Measurements from ENCODE around the gene NELFB. TPM values are rescaled to one million over a fixed set of nuclear protein-coding genes. Genes with fewer than 3 reads are reported as not detected.

The NELFB gene
- total RNA-seq, 2 experiments from 2014 or later, result 62.6 to 74.8 TPM

GRCh38 chr9:137227054-137227852 lies 27.9 kb upstream of the NELFB start, which contains the start of gene RNF224:
TSS of gene RNF224 (plus strand) at chr9:137227502. CDS start at chr9:137228336, 834 bp downstream.
- intact Hi-C loops (cut with micrococcal nuclease; ENCODE audit: unreplicated experiment), result loop anchor here (1.0 to 2.0 kb wide), 4 partner anchors 27 to 181 kb away; partner anchors contain the start of genes NPDC1 and TPRN
- Histone ChIP-seq H3K9me3 (ENCODE audit: low read length) (no peaks in the 10 kb centered on the region), H3K4me1 (ENCODE audit: insufficient read depth, low read length, poor library complexity, severe bottlenecking) (peaks cover 21% of the 10 kb centered on the region), H3K27ac (ENCODE audit: low read depth, low read length, poor library complexity, severe bottlenecking) (no peak within 1 kb of the TSS), H3K36me3 (ENCODE audit: insufficient read depth, low read length) (no peaks in the 10 kb centered on the region), H3K9me2 (ENCODE audit: insufficient read depth, low read length) (no peaks in the 10 kb centered on the region), H3K79me2 (ENCODE audit: insufficient read depth, low read depth, low read length) (no peaks in the 10 kb centered on the region), H2AFZ (ENCODE audit: low read length) (no peak within 1 kb of the TSS), H4K20me1 (ENCODE audit: insufficient read depth, low read length) (no peaks in the 10 kb centered on the region), H3K4me2 (ENCODE audit: low read length) (no peak within 1 kb of the TSS), H3K4me3 (ENCODE audit: low read depth, low read length, poor library complexity, severe bottlenecking) (no peak within 1 kb of the TSS)
- no TSS peak for BruUV-seq (replicated peaks)
- peak; percentile 90 for DNase-seq (ENCODE audit: low spot score)
- CTCF ChIA-PET (ENCODE audit: unreplicated experiment), result interaction anchor here (0.6 kb wide), 1 partner anchor 34 kb away, joined by 3 read pairs; no protein-coding TSS in a partner anchor
- POLR2A ChIA-PET, result interaction anchor here (0.6 kb wide), 2 partner anchors 77 to 109 kb away, joined by 5 read pairs; no protein-coding TSS in a partner anchor
- no peak for TF ChIP-seq EZH2phosphoT487 (IDR thresholded peaks at IDR 0.05; ENCODE audit: borderline replicate concordance, low read depth, low read length)
- TF ChIP-seq CTCF (conservative IDR thresholded peaks at IDR 0.05; ENCODE audit: low read length), result peak; percentile 96

GRCh38 chr9:137227853-137228505 lies 27.1 kb upstream of the NELFB start:
- H3K9me2 ChIP-seq (ENCODE audit: insufficient read depth, low read length), result no peaks in the 10 kb centered on the region
- no peaks in the 10 kb centered on the region for H3K79me2 ChIP-seq (ENCODE audit: insufficient read depth, low read depth, low read length)
- peaks cover 13% of the 10 kb centered on the region for H3K4me1 ChIP-seq (ENCODE audit: insufficient read depth, low read length, poor library complexity, severe bottlenecking)
- ChIA-PET CTCF (ENCODE audit: unreplicated experiment) (no interaction called here), POLR2A (interaction anchor here (0.6 kb wide), 1 partner anchor 77 kb away, joined by 5 read pairs; no protein-coding TSS in a partner anchor)
- no peaks in the 10 kb centered on the region for H3K9me3 ChIP-seq (ENCODE audit: low read length)
- TF ChIP-seq EZH2phosphoT487 (IDR thresholded peaks at IDR 0.05; ENCODE audit: borderline replicate concordance, low read depth, low read length) (no peak), CTCF (conservative IDR thresholded peaks at IDR 0.05; ENCODE audit: low read length) (peak; percentile 10; the same call in 1 of the 2 replicates)
- intact Hi-C loops (cut with micrococcal nuclease; ENCODE audit: unreplicated experiment), result loop anchor here (1.0 to 2.0 kb wide), 4 partner anchors 28 to 182 kb away; partner anchors contain the start of genes NPDC1 and TPRN
- no peak for DNase-seq (ENCODE audit: low spot score)
- no peaks in the 10 kb centered on the region for H3K36me3 ChIP-seq (ENCODE audit: insufficient read depth, low read length)
- no peak overlapping the region for H3K4me3 ChIP-seq (ENCODE audit: low read depth, low read length, poor library complexity, severe bottlenecking)
- H3K27ac ChIP-seq (ENCODE audit: low read depth, low read length, poor library complexity, severe bottlenecking), result no peak overlapping the region
- no peak overlapping the region for H2AFZ ChIP-seq (ENCODE audit: low read length)
- no TSS peak for BruUV-seq (replicated peaks)
- no peak overlapping the region for H3K4me2 ChIP-seq (ENCODE audit: low read length)
- H4K20me1 ChIP-seq (ENCODE audit: insufficient read depth, low read length), result no peaks in the 10 kb centered on the region
